Neural crest cell (in vitro differentiated cells): ENCODE measurements around the gene DEDD. TPM values are rescaled to one million over a fixed set of nuclear protein-coding genes. Genes with fewer than 3 reads are reported as not detected.

Experiments used
- DNase-seq: peaks from one replicate; pipeline ENCODE4 v3.0.0; 2021; ENCODE audit warnings: low read depth, mixed read lengths, low spot score
- H3K27ac Mint-ChIP-seq: one replicate; pipeline ENCODE4 v1.8.0; 2021; ENCODE audit warnings: mild to moderate bottlenecking, mixed read lengths; ENCODE audit not compliant: unreplicated experiment
- H3K27me3 Mint-ChIP-seq: 2 replicates; pipeline ENCODE4 v1.8.0; 2021; ENCODE audit warnings: low read depth, mild to moderate bottlenecking, mixed read lengths
- H3K36me3 Mint-ChIP-seq: 2 replicates; pipeline ENCODE4 v1.8.0; 2021; ENCODE audit warnings: low read depth, mild to moderate bottlenecking, mixed read lengths
- H3K4me1 Mint-ChIP-seq: 2 replicates; pipeline ENCODE4 v1.8.0; 2021; ENCODE audit warnings: mixed read lengths
- H3K4me3 Mint-ChIP-seq: one replicate; pipeline ENCODE4 v1.8.0; 2021; ENCODE audit warnings: mild to moderate bottlenecking, mixed read lengths
- H3K9me3 Mint-ChIP-seq: 2 replicates; pipeline ENCODE4 v1.8.0; 2021; ENCODE audit warnings: mixed read lengths
- total RNA-seq: library from RNA; stranded (reverse); gene quantifications from 2 replicates; pipeline ENCODE4 v1.2.1, GENCODE V29; 2021
- TF ChIP-seq, protein P1 (sequence below): fragments of 200-600 bp; sonication (generic); conservative IDR thresholded peaks from 2 replicates; pipeline ENCODE4 v1.5.0; 2021; ENCODE audit warnings: antibody characterized with exemption, mild to moderate bottlenecking

The DEDD gene
- total RNA-seq, 1 donor from 2014 or later: 36.2 TPM

DNA sequence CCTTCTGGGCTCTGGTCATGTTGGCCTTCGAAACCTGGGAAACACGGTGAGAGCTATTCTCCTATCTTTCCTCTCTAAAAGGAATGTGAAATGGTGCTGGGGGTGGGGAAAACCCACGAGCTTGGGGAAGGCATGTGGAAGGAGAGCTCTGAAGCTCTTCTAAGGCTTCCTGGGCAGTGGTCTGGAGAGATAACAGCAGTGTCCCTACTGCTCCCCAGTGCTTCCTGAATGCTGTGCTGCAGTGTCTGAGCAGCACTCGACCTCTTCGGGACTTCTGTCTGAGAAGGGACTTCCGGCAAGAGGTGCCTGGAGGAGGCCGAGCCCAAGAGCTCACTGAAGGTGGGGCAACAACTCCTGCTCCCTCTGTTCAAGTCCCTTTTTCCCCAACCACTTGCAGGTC lies 29.6 kb upstream of the DEDD start:
- peaks cover 51% of the 10 kb centered on the region for H3K4me1 Mint-ChIP-seq
- H3K4me3 Mint-ChIP-seq: peak overlapping the region; percentile 94
- peaks cover 3% of the 10 kb centered on the region for H3K36me3 Mint-ChIP-seq
- DNase-seq: no peak
- H3K27me3 Mint-ChIP-seq: no peaks in the 10 kb centered on the region
- H3K9me3 Mint-ChIP-seq: no peaks in the 10 kb centered on the region
- no peak overlapping the region for H3K27ac Mint-ChIP-seq
- TF ChIP-seq, protein P1, sequence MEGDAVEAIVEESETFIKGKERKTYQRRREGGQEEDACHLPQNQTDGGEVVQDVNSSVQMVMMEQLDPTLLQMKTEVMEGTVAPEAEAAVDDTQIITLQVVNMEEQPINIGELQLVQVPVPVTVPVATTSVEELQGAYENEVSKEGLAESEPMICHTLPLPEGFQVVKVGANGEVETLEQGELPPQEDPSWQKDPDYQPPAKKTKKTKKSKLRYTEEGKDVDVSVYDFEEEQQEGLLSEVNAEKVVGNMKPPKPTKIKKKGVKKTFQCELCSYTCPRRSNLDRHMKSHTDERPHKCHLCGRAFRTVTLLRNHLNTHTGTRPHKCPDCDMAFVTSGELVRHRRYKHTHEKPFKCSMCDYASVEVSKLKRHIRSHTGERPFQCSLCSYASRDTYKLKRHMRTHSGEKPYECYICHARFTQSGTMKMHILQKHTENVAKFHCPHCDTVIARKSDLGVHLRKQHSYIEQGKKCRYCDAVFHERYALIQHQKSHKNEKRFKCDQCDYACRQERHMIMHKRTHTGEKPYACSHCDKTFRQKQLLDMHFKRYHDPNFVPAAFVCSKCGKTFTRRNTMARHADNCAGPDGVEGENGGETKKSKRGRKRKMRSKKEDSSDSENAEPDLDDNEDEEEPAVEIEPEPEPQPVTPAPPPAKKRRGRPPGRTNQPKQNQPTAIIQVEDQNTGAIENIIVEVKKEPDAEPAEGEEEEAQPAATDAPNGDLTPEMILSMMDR: no peak

DNA sequence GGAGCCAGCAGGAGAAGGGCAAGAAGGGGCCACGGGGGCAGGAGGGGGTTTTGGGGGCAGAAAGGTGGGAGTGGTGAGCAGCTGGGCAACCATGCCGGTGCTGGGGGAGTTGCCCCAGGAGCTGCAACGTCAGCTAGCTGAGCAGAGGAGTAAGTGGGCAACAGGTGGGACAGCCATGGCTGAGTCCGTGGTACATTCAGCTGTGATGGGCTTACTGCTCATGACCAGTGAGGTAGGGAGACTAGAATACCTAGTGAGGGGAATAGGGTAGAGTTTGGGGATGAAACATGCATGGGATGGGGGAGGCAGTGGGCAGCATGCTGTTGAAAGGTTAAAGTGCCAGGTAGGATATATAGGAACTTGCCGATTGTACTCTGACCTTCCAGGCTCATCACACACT lies 29.2 kb upstream of the DEDD start:
- Mint-ChIP-seq H3K9me3 (no peaks in the 10 kb centered on the region), H3K36me3 (peaks cover 5% of the 10 kb centered on the region), H3K27me3 (no peaks in the 10 kb centered on the region), H3K4me3 (peak overlapping the region; percentile 94), H3K27ac (no peak overlapping the region), H3K4me1 (peaks cover 47% of the 10 kb centered on the region)
- TF ChIP-seq, protein P1: no peak
- no peak for DNase-seq

DNA sequence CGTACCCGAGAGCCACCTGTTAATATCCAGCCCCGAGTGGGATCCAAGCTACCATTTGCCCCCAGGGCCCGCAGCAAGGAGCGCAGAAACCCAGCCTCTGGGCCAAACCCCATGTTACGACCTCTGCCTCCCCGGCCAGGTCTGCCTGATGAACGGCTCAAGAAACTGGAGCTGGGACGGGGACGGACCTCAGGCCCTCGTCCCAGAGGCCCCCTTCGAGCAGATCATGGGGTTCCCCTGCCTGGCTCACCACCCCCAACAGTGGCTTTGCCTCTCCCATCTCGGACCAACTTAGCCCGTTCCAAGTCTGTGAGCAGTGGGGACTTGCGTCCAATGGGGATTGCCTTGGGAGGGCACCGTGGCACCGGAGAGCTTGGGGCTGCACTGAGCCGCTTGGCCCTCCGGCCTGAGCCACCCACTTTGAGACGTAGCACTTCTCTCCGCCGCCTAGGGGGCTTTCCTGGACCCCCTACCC lies 28.2 kb upstream of the DEDD start:
- Mint-ChIP-seq H3K27ac (no peak overlapping the region), H3K27me3 (no peaks in the 10 kb centered on the region), H3K36me3 (peaks cover 5% of the 10 kb centered on the region), H3K4me1 (peaks cover 40% of the 10 kb centered on the region), H3K9me3 (no peaks in the 10 kb centered on the region), H3K4me3 (peak overlapping the region; percentile 94)
- TF ChIP-seq, protein P1: no peak
- no peak for DNase-seq

DNA sequence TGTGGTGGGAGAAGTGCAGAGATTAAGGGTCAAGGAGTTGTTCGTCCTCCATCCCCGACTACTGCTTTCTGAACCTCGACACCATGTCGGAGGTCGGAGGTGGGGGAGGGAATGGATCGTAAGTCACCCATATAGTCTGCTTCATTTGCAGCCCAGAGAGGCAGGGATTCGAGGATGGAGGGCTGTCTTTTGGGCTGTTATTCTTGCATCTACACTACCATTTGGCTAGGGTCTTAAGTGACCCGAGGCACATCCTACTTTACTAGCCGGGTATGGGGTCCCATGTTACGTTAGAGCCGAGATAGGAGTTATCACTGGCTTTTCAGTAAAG lies 27.4 kb upstream of the DEDD start:
- Mint-ChIP-seq H3K27me3 (no peaks in the 10 kb centered on the region), H3K27ac (peak overlapping the region; percentile 79), H3K4me3 (peak overlapping the region; percentile 94), H3K9me3 (no peaks in the 10 kb centered on the region), H3K4me1 (peaks cover 41% of the 10 kb centered on the region), H3K36me3 (peaks cover 5% of the 10 kb centered on the region)
- TF ChIP-seq, protein P1: no peak
- no peak for DNase-seq

DNA sequence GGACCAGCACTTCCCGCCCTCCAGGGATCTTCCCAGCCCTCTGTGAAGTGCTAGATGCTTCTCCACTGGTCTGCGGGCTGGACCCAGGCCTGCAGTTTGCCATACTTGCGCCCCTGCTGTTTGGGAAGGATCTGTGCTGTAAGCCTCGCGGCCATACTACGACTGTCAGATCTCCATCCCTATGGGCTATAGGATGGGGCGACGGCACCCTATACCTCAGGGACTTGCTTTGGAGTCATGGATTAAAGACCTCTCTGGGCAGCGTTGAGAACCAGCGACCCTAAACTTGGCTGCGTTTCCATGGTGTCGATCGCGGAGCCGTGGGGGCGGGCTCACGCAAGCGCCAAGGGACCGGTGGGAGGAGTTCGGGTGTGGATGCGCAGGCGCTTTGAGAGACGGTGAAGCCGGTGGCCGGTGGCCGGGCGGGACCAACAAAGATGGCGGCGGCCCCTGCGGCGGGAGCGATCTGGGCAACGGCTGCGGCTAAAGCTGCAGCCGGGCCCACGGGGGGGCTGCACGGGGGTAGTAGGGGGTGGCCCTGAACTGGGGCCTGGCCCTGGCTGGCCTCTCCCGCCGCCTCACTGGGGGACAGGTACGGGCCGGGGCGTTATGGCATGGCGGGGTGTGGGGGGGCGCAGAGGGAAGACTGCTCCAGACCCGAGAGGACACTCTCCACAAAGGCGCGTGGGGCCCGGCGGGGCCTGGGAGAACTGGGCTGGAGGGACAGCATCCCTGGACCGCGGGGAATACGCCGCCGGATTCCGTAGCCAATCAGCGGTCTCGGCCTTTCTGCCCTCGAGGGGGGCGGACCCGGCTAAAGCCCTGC lies 26.8 kb upstream of the DEDD start, which contains the start of gene USP21:
Gene USP21 (plus strand): TSS at position 414 of the 826 bp plus-strand sequence. CDS start 1,141 bp downstream, outside the sequence.
- peak within 1 kb of the TSS; percentile 87 for H3K27ac Mint-ChIP-seq
- peak; percentile 93 for DNase-seq
- TF ChIP-seq, protein P1: no peak
- peaks cover 5% of the 10 kb centered on the region for H3K36me3 Mint-ChIP-seq
- H3K4me3 Mint-ChIP-seq: peak within 1 kb of the TSS; percentile 94
- H3K9me3 Mint-ChIP-seq: no peaks in the 10 kb centered on the region
- H3K4me1 Mint-ChIP-seq: peaks cover 42% of the 10 kb centered on the region
- H3K27me3 Mint-ChIP-seq: no peaks in the 10 kb centered on the region
